Nephron (organoid): Measurements from ENCODE around the gene LRRC8D.

Source experiments
- H3K27ac Mint-ChIP-seq, 3 experiments: 2 replicates each; pipeline ENCODE4 v1.8.0; 2020; ENCODE audit warnings: mixed read lengths in 3 of 3, mild to moderate bottlenecking in 2 of 3, moderate library complexity in 1 of 3
- H3K27me3 Mint-ChIP-seq: 2 replicates; pipeline ENCODE4 v1.8.0; 2021; ENCODE audit warnings: low read depth, mild to moderate bottlenecking, moderate library complexity, mixed read lengths
- H3K36me3 Mint-ChIP-seq: 2 replicates; pipeline ENCODE4 v1.8.0; 2020; ENCODE audit warnings: low read depth, mixed read lengths
- H3K4me1 Mint-ChIP-seq: 2 replicates; pipeline ENCODE4 v1.8.0; 2020; ENCODE audit warnings: mixed read lengths
- H3K4me3 Mint-ChIP-seq, 3 experiments: 2 replicates each; pipeline ENCODE4 v1.8.0; 2020; ENCODE audit warnings: mild to moderate bottlenecking in 3 of 3, mixed read lengths in 3 of 3, moderate library complexity in 2 of 3
- H3K9me3 Mint-ChIP-seq: 2 replicates; pipeline ENCODE4 v1.8.0; 2020; ENCODE audit warnings: mixed read lengths
- TF ChIP-seq, protein P1 (sequence below), 3 experiments: fragments of 200-600 bp; sonication (generic); IDR thresholded peaks; one replicate each; pipeline ENCODE4 v1.5.0; 2021; ENCODE audit warnings: antibody characterized with exemption in 3 of 3; ENCODE audit not compliant: unreplicated experiment in 3 of 3

Gene LRRC8D

DNA sequence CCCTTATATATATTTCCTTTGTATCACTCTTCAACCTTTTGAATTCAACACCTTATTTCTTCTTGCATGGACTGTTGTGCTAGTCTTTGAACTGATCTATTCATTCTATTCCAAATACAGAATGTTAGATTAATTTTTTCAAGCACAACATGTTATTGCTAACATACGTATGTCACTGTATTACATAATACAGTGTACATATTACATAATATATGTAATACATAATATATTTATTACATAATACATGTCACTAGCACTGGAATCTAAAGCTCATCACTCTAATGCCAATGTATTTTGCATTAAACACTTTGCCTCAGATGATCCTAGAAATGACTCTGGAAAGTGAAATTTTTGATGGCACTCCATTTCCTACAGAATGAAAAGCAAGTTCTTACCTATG is 59.8 kb downstream of the LRRC8D start:
- H3K36me3 Mint-ChIP-seq, result peaks cover 24% of the 10 kb centered on the region
- H3K27me3 Mint-ChIP-seq, result no peaks in the 10 kb centered on the region
- H3K27ac Mint-ChIP-seq, result no peak overlapping the region
- TF ChIP-seq, protein P1, sequence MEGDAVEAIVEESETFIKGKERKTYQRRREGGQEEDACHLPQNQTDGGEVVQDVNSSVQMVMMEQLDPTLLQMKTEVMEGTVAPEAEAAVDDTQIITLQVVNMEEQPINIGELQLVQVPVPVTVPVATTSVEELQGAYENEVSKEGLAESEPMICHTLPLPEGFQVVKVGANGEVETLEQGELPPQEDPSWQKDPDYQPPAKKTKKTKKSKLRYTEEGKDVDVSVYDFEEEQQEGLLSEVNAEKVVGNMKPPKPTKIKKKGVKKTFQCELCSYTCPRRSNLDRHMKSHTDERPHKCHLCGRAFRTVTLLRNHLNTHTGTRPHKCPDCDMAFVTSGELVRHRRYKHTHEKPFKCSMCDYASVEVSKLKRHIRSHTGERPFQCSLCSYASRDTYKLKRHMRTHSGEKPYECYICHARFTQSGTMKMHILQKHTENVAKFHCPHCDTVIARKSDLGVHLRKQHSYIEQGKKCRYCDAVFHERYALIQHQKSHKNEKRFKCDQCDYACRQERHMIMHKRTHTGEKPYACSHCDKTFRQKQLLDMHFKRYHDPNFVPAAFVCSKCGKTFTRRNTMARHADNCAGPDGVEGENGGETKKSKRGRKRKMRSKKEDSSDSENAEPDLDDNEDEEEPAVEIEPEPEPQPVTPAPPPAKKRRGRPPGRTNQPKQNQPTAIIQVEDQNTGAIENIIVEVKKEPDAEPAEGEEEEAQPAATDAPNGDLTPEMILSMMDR (IDR thresholded peaks at IDR 0.05; ENCODE audit: unreplicated experiment in 3 of 3), result no peak
- no peak overlapping the region for H3K4me3 Mint-ChIP-seq
- H3K4me1 Mint-ChIP-seq, result peaks cover 20% of the 10 kb centered on the region
- H3K9me3 Mint-ChIP-seq, result no peaks in the 10 kb centered on the region

DNA sequence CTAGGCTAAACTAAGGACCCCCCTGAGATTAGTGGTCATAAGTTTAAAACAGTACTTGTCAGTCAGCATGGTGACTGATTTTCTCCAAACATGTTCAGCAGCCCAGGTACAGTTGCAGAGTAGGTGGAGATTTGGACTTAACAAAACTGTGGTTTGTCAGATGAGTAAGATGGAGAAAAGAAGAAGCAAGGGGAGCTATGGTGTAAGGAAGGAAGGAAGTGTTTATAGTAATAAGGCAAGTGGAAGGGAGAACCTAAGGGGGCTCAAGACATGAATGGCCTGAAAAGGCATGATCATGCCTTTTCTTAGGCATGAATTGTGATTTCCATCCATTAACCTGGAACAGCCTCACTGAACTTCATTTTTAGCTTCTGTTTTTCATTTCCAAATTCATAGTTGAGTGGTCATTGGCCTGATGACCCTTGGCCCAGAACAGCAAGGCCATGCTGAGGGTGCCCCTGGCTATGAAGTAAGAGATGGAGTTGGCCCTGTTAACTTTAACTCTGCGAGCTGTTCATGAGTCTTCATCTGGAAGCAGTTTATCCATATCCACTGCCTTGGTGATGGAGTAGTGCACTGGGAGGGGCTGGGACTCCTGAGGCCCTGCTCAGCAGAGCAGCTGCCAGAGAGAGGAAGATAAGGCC is 60.7 kb downstream of the LRRC8D start:
- peaks cover 24% of the 10 kb centered on the region for H3K36me3 Mint-ChIP-seq
- no peak overlapping the region for H3K4me3 Mint-ChIP-seq
- TF ChIP-seq, protein P1 (IDR thresholded peaks at IDR 0.05; ENCODE audit: unreplicated experiment in 3 of 3), result no peak
- H3K4me1 Mint-ChIP-seq, result peaks cover 20% of the 10 kb centered on the region
- H3K9me3 Mint-ChIP-seq, result no peaks in the 10 kb centered on the region
- no peaks in the 10 kb centered on the region for H3K27me3 Mint-ChIP-seq
- H3K27ac Mint-ChIP-seq, result no peak overlapping the region

DNA sequence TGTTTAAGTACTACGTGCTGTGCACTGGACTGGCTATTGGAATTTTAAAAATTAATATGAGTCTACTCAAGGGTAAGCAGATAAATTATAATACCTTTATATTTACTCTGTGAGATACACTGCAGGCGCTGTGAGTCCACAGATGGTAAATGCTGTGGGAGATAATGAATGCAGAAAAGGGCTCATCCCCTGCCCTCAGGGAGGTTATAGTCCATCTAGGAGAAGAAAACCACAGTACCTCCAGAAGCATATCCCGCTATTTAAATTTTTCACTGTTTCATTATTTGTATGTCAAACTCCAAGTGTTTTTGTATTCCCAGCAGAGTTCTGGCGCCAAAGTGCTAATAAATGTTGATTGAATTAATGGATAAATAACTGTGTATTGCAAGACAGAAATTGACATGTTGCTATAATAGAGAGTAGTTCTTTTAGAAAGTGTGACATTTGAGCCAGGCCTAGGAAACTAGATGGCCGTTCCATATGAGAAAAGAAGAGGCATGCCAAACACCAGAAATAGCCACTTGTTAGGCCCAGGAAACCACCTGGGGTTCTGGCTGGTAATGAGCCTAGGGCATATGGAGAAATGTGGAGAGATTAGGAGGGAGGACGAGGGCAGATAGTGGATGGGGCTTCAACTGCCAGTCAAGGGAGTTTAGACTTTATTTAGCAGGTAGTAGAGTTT is 61.7 kb downstream of the LRRC8D start:
- no peaks in the 10 kb centered on the region for H3K9me3 Mint-ChIP-seq
- H3K36me3 Mint-ChIP-seq, result peaks cover 24% of the 10 kb centered on the region
- H3K4me1 Mint-ChIP-seq, result peaks cover 20% of the 10 kb centered on the region
- H3K27ac Mint-ChIP-seq, result no peak overlapping the region
- TF ChIP-seq, protein P1 (IDR thresholded peaks at IDR 0.05; ENCODE audit: unreplicated experiment in 3 of 3), result no peak
- no peaks in the 10 kb centered on the region for H3K27me3 Mint-ChIP-seq
- no peak overlapping the region for H3K4me3 Mint-ChIP-seq

DNA sequence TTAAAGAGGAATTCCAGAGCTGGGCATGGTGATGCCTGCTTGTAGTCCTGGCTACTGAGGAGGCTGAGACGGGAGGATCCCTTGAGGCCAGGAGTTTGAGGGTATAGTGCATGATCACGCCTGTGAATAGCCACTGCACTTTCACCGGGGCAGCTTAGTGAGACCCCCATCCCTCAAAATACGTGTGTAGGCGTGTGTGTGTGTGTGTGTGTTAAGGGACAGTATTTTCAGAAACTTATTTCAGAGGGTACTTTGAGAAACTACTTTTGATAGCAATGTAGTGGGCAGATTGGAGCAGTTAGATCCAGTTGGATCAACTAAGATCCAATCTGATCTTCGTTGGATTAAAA is 62.2 kb downstream of the LRRC8D start:
- H3K27ac Mint-ChIP-seq, result no peak overlapping the region
- H3K36me3 Mint-ChIP-seq, result peaks cover 24% of the 10 kb centered on the region
- TF ChIP-seq, protein P1 (IDR thresholded peaks at IDR 0.05; ENCODE audit: unreplicated experiment in 3 of 3), result no peak
- no peak overlapping the region for H3K4me3 Mint-ChIP-seq
- peaks cover 20% of the 10 kb centered on the region for H3K4me1 Mint-ChIP-seq
- H3K9me3 Mint-ChIP-seq, result no peaks in the 10 kb centered on the region
- no peaks in the 10 kb centered on the region for H3K27me3 Mint-ChIP-seq

DNA sequence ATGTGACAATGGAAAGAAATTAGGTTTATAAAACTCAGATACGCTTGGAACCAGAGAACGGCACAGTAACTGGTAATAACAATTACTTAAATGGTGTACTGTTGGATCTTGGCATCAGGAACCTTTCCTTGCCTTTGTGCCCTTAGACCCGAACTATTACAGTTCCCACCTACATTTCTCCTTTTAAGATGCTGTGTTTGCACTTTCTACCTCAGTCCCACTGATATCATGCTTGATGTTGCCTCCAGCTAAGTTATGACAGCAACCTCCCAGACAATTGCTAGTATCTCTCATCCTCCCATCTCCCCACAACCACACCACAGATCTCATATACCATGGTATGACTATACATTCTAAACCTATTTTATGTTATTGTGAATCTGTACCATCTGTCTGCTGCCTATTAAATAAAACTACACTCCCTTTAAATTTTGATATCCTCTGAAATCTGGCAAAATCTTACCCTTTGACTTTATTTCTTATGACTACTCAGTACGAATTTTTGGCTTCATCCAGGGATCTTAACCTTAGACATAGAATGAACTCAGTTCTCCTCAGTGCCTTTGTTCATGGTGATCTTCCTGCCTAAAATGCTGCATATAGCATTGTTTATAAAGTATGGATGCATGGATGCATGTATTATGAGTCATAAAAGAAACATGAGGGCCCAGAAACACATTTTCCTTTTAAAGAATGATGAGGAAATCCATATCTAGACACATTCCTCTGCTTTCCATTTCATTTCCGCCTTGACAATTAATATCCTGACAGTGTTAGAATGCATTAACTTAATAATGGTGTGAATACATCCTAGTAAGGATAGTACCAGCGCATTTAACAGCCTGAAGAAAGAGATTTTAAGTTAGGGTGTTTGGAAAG is 64.1 kb downstream of the LRRC8D start:
- no peak overlapping the region for H3K27ac Mint-ChIP-seq
- no peaks in the 10 kb centered on the region for H3K9me3 Mint-ChIP-seq
- peaks cover 18% of the 10 kb centered on the region for H3K36me3 Mint-ChIP-seq
- no peaks in the 10 kb centered on the region for H3K27me3 Mint-ChIP-seq
- TF ChIP-seq, protein P1 (IDR thresholded peaks at IDR 0.05; ENCODE audit: unreplicated experiment in 3 of 3), result no peak
- H3K4me1 Mint-ChIP-seq, result peaks cover 20% of the 10 kb centered on the region
- H3K4me3 Mint-ChIP-seq, result no peak overlapping the region
